PC-3 (cell line): ENCODE data around the gene USP1.

Experiments used
- EZH2 ChIP-seq: fragments of 300-600 bp; sonication (generic); IDR thresholded peaks from one replicate; pipeline ENCODE4 v1.6.1; 2017; ENCODE audit warnings: antibody characterized with exemption, mild to moderate bottlenecking, low read length; ENCODE audit not compliant: unreplicated experiment
- EZH2phosphoT487 ChIP-seq: fragments of 300-600 bp; sonication (generic); IDR thresholded peaks from 2 replicates; pipeline ENCODE4 v1.6.1; 2018; ENCODE audit warnings: mild to moderate bottlenecking, antibody characterized with exemption, low read length, borderline replicate concordance
- TF ChIP-seq, protein P1 (sequence below): fragments of 300-600 bp; sonication (generic); conservative IDR thresholded peaks from 2 replicates; pipeline ENCODE4 v1.5.1; 2017; ENCODE audit warnings: antibody characterized with exemption, low read depth, mild to moderate bottlenecking, low read length

DNA sequence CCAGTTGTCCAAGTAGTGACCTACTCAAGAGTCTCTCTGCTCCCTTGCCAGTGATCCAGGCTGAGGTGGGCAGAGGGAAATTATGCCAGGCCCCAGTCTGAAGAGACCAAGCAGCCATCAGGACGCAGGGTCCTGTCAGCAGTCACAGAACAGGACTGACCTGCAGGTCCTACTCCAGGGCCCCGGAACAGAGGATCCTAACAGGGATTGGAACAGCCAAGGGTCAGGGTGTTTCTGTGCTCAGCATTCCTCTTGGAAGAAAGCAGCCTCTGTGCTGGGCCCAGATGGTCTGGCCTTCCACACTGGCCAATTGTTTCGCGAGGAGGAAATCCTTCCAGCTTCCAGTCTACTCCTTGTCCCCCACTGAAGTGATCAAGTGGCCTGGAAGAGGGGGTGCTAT lies 41.6 kb upstream of the USP1 start:
- TF ChIP-seq, protein P1, sequence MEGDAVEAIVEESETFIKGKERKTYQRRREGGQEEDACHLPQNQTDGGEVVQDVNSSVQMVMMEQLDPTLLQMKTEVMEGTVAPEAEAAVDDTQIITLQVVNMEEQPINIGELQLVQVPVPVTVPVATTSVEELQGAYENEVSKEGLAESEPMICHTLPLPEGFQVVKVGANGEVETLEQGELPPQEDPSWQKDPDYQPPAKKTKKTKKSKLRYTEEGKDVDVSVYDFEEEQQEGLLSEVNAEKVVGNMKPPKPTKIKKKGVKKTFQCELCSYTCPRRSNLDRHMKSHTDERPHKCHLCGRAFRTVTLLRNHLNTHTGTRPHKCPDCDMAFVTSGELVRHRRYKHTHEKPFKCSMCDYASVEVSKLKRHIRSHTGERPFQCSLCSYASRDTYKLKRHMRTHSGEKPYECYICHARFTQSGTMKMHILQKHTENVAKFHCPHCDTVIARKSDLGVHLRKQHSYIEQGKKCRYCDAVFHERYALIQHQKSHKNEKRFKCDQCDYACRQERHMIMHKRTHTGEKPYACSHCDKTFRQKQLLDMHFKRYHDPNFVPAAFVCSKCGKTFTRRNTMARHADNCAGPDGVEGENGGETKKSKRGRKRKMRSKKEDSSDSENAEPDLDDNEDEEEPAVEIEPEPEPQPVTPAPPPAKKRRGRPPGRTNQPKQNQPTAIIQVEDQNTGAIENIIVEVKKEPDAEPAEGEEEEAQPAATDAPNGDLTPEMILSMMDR: no peak
- TF ChIP-seq EZH2 (no peak), EZH2phosphoT487 (no peak)
